ENCODE measurements around the gene TOMM5.

DNA sequence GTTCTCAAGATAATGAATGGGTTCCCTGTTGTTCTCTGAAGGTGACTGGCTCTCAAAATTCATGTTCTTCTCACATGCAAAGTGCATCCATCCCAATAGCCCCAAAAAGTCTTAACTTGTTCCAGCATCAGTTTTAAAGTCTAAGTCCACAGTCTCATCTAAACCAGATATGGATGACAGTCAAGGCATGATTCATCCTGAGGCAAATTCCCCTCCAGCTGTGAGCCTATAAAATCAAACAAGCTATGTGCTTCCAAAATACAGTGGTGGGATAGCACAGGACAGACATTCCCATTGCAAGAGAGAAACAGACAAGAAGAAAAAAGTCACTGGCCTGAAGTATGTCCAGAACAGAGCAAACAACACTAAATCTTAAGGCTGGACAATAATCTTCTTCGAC, 41.6 kb downstream of the TOMM5 start:
- no peak for TF ChIP-seq POLR2A (IDR thresholded peaks at IDR 0.05; ENCODE audit: low read depth, low read length)
- TF ChIP-seq POLR2AphosphoS5 (IDR thresholded peaks at IDR 0.05; ENCODE audit: low read depth, low read length): no peak
- TF ChIP-seq TAF1 (IDR thresholded peaks at IDR 0.05; ENCODE audit: low read depth, low read length): no peak
